ENCODE data around the gene SNRNP25.

Gene SNRNP25

GRCh38 chr16:62968-63391 is 9.4 kb downstream of the SNRNP25 start:
- Histone ChIP-seq H3K9me3 (ENCODE audit: insufficient read depth, low read length, severe bottlenecking) (no peaks in the 10 kb centered on the region), H3K9ac (ENCODE audit: low read depth, low read length) (no peak overlapping the region), H3K36me3 (ENCODE audit: insufficient read depth, low read length) (0 out of 2 replicates have a peak, but pooled peaks cover 5% of the 10 kb centered on the region), H3K4me1 (ENCODE audit: insufficient read depth, low read length) (no peaks in the 10 kb centered on the region), H3K4me3 (ENCODE audit: low read depth in 1 of 2, low read length in 2 of 2) (no peak overlapping the region), H3K27ac (ENCODE audit: low read length) (no peak overlapping the region), H2AFZ (ENCODE audit: low read depth, low read length) (no peak overlapping the region), H3K27me3 (ENCODE audit: insufficient read depth, low read length, poor library complexity) (no peaks in the 10 kb centered on the region), H4K20me1 (ENCODE audit: insufficient read depth, low read length) (peaks cover 6% of the 10 kb centered on the region; the same call in 1 of the 2 replicates), H3K4me2 (ENCODE audit: insufficient read depth, low read length) (no peak overlapping the region), H3K79me2 (ENCODE audit: insufficient read depth, low read length) (no peaks in the 10 kb centered on the region)
- TF ChIP-seq, protein P1, sequence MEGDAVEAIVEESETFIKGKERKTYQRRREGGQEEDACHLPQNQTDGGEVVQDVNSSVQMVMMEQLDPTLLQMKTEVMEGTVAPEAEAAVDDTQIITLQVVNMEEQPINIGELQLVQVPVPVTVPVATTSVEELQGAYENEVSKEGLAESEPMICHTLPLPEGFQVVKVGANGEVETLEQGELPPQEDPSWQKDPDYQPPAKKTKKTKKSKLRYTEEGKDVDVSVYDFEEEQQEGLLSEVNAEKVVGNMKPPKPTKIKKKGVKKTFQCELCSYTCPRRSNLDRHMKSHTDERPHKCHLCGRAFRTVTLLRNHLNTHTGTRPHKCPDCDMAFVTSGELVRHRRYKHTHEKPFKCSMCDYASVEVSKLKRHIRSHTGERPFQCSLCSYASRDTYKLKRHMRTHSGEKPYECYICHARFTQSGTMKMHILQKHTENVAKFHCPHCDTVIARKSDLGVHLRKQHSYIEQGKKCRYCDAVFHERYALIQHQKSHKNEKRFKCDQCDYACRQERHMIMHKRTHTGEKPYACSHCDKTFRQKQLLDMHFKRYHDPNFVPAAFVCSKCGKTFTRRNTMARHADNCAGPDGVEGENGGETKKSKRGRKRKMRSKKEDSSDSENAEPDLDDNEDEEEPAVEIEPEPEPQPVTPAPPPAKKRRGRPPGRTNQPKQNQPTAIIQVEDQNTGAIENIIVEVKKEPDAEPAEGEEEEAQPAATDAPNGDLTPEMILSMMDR (IDR thresholded peaks at IDR 0.05; ENCODE audit: borderline replicate concordance, extremely low read depth, low read length, poor library complexity, severe bottlenecking): no peak
- no peak for TF ChIP-seq EZH2 (IDR thresholded peaks at IDR 0.05; ENCODE audit: borderline replicate concordance, low read depth, low read length, severe bottlenecking)
- DNase-seq (no peak), ATAC-seq (ENCODE audit: insufficient read depth, low read depth) (no peak)

DNA sequence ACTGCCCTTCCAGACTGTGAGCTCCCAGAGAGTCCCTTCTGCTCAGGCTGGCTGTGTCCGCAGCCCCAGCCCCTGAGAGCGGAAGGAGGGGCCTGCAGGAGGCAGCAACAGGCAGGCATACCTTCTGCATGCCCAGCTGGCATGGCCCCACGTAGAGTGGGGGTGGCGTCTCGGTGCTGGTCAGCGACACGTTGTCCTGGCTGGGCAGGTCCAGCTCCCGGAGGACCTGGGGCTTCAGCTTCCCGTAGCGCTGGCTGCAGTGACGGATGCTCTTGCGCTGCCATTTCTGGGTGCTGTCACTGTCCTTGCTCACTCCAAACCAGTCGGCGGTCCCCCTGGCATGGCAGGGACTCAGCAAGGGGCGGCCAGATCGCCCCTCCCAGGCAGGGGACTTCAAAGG is 9.8 kb downstream of the SNRNP25 start:
- Histone ChIP-seq H3K4me3 (ENCODE audit: low read depth in 1 of 2, low read length in 2 of 2) (no peak overlapping the region), H4K20me1 (ENCODE audit: insufficient read depth, low read length) (peaks cover 6% of the 10 kb centered on the region; the same call in 1 of the 2 replicates), H3K4me2 (ENCODE audit: insufficient read depth, low read length) (no peak overlapping the region), H3K4me1 (ENCODE audit: insufficient read depth, low read length) (no peaks in the 10 kb centered on the region), H3K9ac (ENCODE audit: low read depth, low read length) (no peak overlapping the region), H3K36me3 (ENCODE audit: insufficient read depth, low read length) (no peaks in the 10 kb centered on the region), H3K79me2 (ENCODE audit: insufficient read depth, low read length) (no peaks in the 10 kb centered on the region), H2AFZ (ENCODE audit: low read depth, low read length) (no peak overlapping the region), H3K9me3 (ENCODE audit: insufficient read depth, low read length, severe bottlenecking) (no peaks in the 10 kb centered on the region), H3K27ac (ENCODE audit: low read length) (no peak overlapping the region), H3K27me3 (ENCODE audit: insufficient read depth, low read length, poor library complexity) (no peaks in the 10 kb centered on the region)
- ATAC-seq (ENCODE audit: insufficient read depth, low read depth): no peak
- TF ChIP-seq, protein P1 (IDR thresholded peaks at IDR 0.05; ENCODE audit: borderline replicate concordance, extremely low read depth, low read length, poor library complexity, severe bottlenecking): no peak
- no peak for DNase-seq

DNA sequence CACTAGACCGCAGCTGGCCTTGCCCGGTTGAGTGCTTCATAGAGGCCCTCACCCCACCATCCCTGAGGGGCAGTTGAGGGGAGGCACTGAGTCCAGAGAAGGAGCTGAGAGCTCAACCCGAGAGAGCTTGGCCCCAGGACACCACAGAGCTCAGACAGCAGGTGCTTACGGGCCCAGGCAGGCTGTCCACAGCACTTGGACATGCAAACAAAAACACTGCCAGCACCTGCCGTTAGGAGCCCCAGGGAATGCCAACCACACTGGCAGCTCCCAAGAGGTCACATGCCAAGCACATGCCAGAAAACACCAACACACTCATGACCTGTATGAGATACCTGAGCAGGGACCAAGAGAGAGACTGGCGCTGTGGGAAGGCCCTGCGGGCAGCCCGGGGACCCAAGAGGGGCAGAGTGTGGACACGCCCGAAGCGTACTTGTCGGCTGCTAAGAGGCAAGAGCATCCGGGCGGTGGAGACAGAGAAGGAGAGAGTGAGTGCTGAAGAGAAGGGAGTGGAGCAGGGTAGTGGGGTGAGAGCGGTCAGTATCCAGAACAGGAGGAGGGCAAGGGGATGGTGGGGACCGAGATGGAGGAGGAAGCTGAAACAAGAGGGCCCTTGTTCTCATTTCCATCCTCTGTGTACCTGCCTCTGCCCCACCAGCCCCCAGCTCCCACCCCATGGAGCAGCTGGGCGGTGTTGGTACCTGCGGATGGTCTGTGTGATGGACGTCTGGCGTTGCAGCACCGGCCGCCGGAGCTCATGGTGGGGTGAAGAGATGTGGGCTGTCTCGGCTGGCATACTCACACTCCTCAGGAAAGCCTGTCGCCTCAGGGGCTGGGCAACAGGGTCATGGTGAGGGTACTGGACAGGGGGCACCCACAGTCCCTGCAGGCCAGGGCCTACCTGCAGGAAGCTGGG is 10.6 kb downstream of the SNRNP25 start:
- no peaks in the 10 kb centered on the region for H3K4me1 ChIP-seq (ENCODE audit: insufficient read depth, low read length)
- no peaks in the 10 kb centered on the region for H3K9me3 ChIP-seq (ENCODE audit: insufficient read depth, low read length, severe bottlenecking)
- H3K4me3 ChIP-seq (ENCODE audit: low read depth in 1 of 2, low read length in 2 of 2): no peak overlapping the region
- DNase-seq: no peak
- H3K9ac ChIP-seq (ENCODE audit: low read depth, low read length): no peak overlapping the region
- no peak overlapping the region for H3K27ac ChIP-seq (ENCODE audit: low read length)
- no peak for ATAC-seq (ENCODE audit: insufficient read depth, low read depth)
- H3K27me3 ChIP-seq (ENCODE audit: insufficient read depth, low read length, poor library complexity): no peaks in the 10 kb centered on the region
- peaks cover 6% of the 10 kb centered on the region for H4K20me1 ChIP-seq (ENCODE audit: insufficient read depth, low read length)
- H2AFZ ChIP-seq (ENCODE audit: low read depth, low read length): no peak overlapping the region
- no peaks in the 10 kb centered on the region for H3K36me3 ChIP-seq (ENCODE audit: insufficient read depth, low read length)
- no peak overlapping the region for H3K4me2 ChIP-seq (ENCODE audit: insufficient read depth, low read length)
- TF ChIP-seq, protein P1 (IDR thresholded peaks at IDR 0.05; ENCODE audit: borderline replicate concordance, extremely low read depth, low read length, poor library complexity, severe bottlenecking): no peak
- no peak for TF ChIP-seq EZH2 (IDR thresholded peaks at IDR 0.05; ENCODE audit: borderline replicate concordance, low read depth, low read length, severe bottlenecking)
- no peaks in the 10 kb centered on the region for H3K79me2 ChIP-seq (ENCODE audit: insufficient read depth, low read length)
